Stimulated activated CD4-positive, alpha-beta T cell treated with anti-CD3 and anti-CD28 coated beads, Interleukin-12 subunit alpha, Interleukin-12 subunit beta, amount 100 ng/mL, for 48 hours (primary cell): Measurements from ENCODE around the gene CLPX.
"Not testable (repeated sequence)": the region's sequence is repeated elsewhere in the genome, so short reads cannot be mapped to it uniquely, and the experiment has no call there.

Experiments used
- DNase-seq, 3 donors: peaks; one replicate each; pipeline ENCODE4 v3.0.0-alpha.2; 2020; ENCODE audit warnings: low read depth in 2 of 3, low spot score in 1 of 3

The CLPX gene

DNA sequence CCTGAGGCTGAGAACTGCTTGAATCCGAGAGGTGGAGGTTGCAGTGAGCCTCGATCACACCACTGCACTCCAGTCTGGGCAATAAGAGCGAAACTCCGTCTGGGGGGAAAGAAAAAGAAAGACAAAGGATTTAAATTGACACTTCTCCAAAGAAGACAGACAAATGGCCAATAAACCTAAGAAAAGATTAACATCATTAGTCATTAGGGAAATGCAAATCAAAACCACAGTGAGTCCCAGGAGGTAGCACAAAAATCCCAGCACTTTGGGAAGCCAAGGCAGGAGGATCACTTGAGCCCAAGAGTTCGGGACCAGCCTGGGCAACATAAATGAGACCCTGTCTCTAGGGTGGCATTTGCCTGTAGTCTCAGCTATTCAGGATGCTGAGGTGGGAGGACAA lies 12.6 kb downstream of the CLPX start:
- DNase-seq = no peak

DNA sequence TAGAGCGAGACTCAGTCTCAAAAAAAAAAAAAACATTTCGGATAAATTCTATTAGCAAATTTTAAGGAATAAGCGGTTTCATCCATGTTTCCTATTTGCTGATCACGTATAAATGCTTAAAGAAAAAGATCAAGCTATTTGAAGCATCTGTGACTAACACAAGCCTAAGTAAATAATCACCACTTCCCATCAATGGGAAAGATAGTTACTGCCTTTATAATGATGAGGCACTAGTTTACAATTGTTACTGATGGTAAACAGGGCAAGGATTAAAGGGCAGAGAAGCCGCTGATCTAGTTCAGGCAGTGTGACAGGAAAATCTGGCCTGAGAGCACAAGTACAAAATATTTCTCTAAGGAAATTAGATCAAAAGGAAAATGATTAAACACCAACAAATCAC lies 13.7 kb downstream of the CLPX start:
- no peak for DNase-seq

DNA sequence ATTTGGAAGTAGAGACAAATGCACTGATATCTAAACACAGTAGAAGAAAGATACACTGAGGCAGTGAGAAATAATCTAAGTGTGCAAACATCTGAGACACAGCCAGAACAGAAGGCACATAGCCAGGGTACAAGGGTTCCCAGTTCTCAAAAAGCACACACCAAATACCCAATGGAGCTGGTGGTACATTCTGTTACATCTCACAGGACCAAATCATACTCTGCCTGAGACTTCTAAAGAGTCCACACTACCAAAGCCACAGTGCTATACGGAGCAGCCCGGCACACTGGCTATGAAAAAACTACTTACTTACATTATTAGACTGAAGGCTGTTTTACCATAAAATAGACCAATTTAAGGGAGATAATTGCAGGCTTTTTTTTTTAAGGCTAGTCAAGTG lies 19.3 kb downstream of the CLPX start:
- no peak for DNase-seq

DNA sequence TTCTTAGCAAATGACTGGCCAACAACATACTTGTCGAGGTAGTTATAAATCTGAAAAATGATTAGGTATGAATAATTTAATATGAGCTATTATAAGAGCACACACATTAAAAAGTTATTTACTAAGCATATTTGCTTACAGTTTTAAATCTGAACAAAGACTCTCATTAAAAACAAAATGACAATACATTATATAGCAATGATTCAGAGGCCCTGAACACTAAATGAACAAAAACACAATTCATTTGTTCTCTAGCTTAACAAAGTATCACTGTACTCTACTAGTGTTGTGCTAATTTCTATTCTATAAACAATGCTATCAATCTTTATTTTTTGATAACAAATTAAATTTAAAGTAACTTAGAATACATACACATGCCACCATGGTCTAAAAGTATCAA lies 21.0 kb downstream of the CLPX start:
- DNase-seq = no peak

GRCh38 chr15:65163041-65163440 lies 22.1 kb downstream of the CLPX start:
- DNase-seq = no peak

- no peak for DNase-seq
These were observed 28.4 kb downstream of the CLPX start for GRCh38 chr15:65156692-65157091.

- no peak for DNase-seq
These were observed 30.4 kb downstream of the CLPX start for GRCh38 chr15:65154720-65155119.

DNA sequence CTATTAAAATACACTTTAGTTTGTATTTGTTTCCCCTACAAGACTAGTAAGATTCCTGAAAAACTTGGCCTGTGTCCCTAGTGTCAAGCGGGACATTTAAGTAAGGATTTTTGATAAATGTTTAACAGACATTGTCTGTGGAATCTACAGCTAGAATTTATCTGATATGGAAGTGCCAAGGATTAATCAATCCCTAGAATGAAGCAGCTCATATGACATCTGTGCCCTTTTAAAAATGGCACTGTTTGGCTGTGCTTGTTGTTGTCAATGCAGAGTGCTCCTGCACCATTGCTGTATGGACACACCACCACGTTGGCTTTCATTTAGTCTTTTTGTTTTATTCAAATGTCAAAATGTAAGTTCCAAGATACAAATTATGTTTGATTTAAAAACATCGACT lies 37.2 kb downstream of the CLPX start:
- no peak for DNase-seq

- no peak for DNase-seq
These were observed 38.7 kb downstream of the CLPX start for GRCh38 chr15:65146438-65146837.

DNA sequence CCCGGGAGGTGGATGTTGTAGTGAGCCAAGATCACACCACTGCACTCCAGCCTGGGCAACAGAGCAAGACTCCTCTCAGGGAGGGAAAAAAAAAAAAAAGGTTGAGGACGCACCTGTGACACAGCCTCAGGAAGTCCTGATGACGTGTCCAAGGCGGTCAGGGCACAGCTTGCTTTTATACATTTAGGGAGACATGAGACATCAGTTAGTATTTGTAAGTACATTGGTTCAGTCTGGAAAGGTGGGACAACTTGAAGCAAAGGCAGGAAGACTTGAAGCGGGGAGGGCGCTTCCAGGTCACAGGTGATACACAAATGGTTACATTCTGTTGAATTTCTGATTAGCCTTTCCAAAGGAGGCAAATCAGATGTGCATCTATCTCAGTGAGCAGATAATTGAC lies 46.5 kb downstream of the CLPX start:
- DNase-seq = not testable (repeated sequence)

DNA sequence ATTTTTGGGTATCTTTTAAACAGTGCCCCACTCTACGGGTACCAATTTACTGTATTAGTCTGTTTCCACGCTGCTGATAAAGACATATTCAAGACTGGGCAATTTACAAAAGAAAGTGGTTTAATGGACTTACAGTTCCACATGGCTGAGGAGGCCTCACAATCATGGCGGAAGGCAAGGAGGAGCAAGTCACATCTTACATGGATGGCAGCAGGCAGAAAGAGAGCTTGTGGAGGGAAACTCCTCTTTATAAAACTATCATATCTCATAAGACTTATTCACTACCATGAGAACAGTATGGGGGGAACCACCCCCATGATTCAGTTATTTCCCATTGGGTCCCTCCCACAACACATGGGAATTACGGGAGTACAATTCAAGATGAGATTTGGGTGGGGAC lies 47.2 kb downstream of the CLPX start:
- not testable (repeated sequence) for DNase-seq

DNA sequence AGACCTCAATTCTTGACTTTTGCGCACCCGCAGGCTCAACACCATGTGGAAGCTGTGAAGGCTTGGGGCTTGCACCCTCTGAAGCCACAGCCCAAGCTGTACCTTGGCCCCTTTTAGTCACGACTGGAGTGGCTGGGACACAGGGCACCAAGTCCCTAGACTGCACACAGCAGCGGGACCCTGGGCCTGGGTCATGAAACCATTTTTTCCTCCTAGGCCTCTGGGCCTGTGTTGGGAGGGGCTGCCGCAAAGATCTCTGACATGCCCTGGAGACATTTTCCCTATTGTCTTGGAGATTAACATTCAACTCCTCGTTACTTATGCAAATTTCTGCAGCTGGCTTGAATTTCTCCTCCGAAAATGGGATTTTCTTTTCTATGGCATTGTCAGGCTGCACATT lies 48.1 kb downstream of the CLPX start:
- not testable (repeated sequence) for DNase-seq

DNA sequence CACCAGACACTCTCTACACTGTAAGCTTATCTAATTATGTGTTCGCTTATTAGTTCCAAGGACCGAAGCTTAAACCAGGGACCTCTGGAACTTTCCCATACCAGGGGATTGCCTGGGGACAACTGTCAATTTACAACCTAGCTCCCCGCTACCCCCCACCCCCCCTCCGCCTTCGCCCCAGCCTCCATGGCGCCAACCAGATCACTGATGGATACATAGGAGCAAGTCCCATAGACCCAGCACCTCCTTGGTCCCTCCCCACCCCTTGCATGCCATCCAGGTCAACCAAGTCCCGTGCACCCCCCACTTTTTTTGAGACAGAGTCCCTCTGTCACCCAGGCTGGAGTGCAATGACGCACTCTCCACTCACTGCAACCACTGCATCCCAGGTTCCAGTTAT lies 50.6 kb downstream of the CLPX start:
- no peak for DNase-seq

DNA sequence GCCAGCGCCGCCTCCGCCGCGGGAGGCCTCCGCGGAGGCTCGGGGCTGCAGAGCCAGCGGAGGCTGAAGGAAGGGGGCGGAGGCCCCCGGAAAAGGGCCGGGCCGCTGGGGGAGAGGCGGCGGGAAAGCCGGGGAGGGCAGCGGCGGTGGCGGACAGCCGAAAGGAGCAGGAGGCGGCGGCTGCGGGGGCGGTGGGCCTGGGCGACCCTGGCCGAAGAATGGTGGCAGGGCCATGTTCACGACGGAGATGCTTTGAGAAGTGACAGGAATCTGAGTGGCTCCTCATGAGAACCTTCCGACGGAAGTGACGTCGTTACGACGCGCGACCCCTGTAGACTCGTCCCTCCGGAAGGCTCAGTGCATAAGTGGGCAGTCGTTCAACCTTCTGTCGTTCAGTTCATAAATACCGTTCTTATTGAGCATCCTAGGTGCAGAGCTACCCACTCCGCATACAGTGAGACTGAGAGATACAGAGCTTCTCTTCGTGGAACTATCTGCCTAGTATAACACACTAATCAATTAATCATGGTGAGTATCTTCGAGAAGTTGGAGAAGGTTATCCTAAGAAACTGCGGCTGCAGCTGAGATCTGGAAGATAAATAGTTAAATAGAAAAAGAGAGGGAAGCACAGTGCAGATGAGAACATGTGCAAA lies 51.5 kb downstream of the CLPX start, which contains the start of gene PDCD7:
TSS of gene PDCD7 (minus strand) at position 261 of the 653 bp plus-strand sequence. CDS start at position 234, 27 bp downstream.
- DNase-seq = peak; percentile 64 to 76 (median 71)

GRCh38 chr15:65132878-65133547 lies 52.1 kb downstream of the CLPX start:
- DNase-seq = peak in 1 of 3 donors; percentile 21

DNA sequence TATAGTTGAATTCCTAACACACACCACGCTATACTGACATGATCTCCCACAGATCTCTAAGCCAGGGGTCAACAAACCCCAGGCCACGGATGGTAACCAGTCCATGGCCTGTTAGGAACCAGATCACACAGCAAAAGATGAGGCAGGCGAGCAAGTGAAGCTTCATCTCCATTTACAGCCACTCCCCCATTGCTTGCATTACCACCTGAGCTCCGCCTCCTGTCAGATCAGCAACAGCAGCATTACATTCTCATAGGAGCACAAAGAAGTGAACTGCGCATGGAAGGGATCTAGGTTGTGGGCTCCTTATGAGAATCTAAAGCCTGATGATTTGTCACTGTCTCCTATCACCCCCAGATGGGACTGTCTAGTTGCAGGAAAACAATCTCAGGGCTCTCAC lies 54.2 kb downstream of the CLPX start:
- DNase-seq = no peak

GRCh38 chr15:65115542-65115941 lies 69.6 kb downstream of the CLPX start:
- DNase-seq = no peak

DNA sequence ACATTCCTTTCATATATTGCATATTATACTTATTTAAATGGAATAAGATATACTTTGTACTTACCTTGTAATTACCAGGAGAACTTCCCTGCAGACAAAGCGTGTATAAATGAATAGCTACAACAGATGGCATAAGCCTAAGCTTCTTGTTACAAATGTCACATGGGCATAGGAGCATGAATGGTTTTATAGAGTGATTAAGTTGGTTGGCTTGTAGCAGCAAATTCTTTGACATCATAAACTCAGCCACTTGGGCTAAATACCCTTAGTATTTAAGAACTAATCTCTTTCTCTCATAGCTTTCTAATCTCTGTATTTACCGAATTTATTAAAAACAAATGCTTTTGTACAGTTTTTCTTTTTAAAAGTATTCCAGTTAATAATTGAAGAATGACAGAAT lies 70.1 kb downstream of the CLPX start, which contains the start of gene UBAP1L:
TSS of gene UBAP1L (minus strand) at position 115 of the 400 bp plus-strand sequence. CDS start 8,985 bp downstream, outside the sequence.
- DNase-seq = no peak

DNA sequence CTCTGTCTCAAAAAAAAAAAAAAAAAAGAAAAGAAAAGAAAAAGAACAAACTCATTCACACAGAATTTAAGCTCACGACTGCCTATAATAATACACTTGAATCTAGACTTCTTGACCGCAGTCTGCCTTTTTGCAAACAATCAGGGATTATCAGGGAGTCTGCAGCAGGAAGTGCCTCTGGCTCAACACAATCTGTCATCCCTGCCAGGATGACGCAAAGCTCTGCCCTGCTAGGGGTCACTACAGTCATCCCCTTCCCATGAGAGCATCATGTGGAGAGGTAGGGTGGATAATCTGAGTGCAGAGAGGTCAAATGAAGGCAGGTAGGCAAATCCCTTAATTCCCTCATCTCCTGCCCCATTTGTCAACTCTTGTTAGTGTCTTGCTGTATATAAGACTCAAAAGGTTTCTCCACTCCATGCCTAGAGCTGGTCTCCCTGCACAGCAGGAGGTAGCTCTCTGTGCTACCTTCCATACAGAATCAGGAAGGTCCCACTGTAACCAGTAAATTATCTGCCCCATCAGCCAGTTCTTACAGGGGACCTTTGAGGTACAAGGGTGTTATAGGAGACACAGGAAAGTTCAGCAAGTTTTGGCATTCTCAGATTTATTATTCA lies 74.4 kb downstream of the CLPX start:
- no peak for DNase-seq

DNA sequence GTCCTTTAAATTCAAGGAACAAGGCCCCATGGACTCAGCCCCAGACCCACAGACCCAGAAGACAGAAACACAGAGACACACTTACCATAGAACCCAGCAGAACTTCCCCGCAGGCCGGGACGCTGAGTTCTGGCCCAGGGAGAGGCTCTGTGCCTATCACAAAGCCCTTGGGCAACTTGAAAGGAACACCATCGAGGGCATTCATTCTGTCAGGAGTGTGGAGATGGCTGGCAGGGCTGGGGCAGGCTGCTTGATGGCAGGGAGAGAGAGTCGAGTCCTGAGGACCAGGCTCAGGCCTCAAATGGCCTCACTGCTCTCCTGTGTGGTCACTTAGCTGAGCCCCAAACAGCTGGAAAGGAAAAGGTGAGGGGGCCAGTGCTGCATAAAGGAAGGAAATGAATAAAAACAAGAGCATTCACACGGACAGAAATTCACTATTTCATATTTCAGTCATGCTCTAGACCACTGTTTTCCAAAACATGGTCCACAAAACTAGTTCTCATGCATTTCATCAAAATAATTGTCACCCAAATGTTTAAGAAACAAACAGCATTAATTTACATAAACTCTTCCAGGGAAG lies 79.0 kb downstream of the CLPX start:
- DNase-seq = no peak

DNA sequence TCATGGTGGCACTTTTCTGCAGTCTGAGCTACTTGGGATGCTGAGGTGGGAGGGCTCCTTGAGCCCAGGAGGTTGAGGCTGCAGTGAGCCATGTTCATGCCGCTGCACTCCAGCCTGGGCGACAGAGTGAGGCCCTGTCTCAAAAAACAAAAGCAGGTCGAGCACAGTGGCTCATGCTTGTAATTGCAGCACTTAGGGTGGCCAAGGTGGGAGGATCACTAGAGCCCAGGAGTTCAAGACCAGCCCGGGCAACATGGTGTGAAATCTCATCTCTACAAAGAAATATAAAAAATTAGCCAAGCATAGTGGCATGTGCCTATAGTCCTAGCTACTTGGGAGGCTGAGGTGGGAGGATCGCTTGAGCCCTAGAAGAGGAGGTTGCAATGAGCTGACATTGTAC lies 80.1 kb downstream of the CLPX start:
- no peak for DNase-seq

GRCh38 chr15:65102912-65103311 lies 82.2 kb downstream of the CLPX start:
- DNase-seq = no peak
